HT-29 (cell line): ENCODE results near the gene PRKAG2. TPM values are rescaled to one million over a fixed set of nuclear protein-coding genes. Genes with fewer than 3 reads are reported as not detected.

ENCODE experiments used
- DNase-seq: peaks from one replicate; pipeline ENCODE4 v3.0.0-alpha.2; 2015; ENCODE audit warnings: low spot score
- total RNA-seq: library from RNA; depleted of rRNA; stranded (reverse); fragments of >200 nt; shearing (Covaris generic); gene quantifications from 2 replicates; pipeline ENCODE4 v1.2.3, GENCODE V29; 2014

The PRKAG2 gene
- total RNA-seq, 1 experiment from 2014 or later, result 5.4 TPM

DNA sequence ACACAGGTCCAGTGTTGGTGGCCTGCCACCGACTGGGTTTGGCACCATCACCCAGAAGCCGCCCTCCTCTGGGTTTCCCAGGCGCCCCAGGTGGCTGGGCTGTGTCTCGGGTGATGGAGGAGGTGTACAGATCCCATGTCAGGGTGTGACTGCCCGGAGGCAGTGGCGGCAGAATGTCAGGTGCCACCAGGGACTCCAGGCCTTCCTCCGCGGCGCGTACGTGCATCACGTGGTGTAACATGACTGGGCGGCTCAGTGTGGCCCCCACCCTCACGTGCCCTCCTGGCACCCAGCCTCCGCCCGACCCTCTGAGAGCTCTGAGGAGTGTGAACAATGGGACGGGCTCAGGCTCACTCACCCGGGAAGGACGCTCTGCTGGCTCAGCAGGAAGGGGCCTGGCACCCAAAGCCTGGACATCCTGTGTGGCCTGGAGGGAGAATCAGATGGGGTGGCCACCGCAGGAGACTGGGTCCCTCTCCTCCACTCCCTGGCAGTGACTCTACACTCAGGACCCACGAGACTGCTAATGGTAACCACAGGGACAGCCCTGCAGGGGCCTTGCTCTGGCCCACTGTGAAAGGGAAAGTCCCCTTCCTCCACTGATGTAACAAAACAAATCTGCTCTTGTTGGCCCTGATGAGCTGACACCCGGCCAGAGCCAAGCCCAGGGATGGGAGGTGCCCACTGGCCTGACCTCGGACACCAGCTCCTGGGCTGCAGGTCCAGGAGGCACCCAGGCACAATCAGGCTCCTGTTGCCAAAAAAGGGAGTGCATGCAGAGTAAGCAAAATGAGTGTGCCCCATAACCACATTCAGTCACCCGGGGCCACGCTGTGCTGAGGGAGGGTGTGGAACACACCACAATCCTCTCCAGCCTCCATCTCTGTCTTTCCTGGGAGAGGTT, 164.8 kb downstream of the PRKAG2 start:
- no peak for DNase-seq

DNA sequence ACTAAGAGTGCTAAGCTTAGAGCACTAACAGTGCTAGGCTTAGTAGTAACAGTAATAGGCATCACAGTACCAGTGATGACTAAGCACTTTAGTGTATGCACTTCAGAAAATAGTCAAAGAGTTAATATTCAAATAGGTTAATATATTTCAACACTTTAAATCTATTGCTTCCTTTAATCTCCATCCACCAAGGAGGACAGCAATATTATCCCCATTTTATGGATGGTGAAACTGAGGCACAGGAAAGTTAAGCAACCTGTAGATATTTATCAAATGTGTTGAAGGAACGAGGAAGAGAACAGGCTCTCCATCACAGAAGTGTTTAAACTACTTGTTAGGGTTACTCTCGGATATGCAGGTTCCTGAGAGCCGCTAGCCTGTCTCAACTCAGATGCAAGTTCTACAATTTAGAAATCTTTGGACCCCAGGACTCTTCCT, 165.5 kb downstream of the PRKAG2 start:
- DNase-seq, result no peak

DNA sequence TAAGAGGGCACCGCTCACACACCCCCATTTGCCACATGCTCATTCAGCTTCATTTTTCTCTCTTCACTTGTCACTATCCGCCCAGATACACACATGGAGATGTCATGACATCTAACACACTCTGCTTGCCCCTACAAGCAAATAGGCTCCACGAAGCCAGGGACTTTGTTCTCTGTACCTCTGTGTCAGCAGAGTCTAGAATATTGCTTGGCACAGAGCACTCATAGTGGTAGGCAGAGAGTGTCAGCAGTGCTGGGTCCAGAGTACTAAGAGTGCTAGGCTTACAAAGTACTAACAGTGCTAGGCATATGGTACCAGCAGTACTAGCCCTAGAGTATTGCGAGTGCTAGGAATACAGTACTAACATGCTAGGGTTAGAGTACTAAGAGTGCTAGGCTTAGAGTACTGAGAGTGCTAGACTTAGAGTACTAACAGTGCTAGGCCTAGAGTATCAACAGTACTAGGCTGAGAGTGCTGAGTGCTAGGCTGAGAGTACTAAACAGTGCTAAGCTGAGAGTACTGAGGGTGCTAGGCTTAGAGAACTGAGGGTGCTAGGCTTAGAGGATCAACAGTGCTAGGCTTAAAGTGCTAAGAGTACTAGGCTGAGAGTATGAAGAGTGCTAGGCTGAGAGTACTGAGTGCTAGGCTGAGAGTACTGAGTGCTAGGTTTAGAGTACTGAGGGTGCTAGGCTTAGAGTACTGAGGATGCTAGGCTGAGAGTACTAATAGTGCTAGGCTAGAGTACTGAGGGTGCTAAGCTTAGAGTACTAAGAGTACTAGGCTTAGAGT, 166.1 kb downstream of the PRKAG2 start:
- no peak for DNase-seq

DNA sequence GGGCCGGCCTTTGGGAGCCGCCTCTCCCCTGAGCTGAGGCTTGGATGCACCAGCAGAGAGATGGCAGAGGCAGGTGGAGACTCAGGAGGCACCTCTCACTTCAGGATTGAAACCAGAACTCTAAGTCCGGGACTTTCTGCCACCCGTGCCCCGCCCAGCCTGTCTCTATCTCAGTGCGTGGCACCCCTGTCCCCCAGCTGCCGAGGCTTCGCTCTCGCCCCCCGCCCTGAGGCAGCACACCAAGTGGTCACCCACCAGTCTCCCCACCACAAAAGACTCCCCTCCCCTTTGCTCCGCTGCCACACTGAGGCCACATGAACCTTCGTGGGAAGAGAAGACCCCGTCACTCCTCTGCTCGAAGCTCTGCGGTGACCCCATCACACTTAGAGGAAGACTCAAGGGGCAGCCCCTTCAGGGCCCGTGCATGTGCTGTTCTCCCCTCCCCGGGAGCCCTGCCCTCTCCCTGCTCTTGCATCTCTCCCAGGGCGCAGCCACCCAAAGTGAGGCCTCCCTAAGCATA, 166.7 kb downstream of the PRKAG2 start:
- no peak for DNase-seq

DNA sequence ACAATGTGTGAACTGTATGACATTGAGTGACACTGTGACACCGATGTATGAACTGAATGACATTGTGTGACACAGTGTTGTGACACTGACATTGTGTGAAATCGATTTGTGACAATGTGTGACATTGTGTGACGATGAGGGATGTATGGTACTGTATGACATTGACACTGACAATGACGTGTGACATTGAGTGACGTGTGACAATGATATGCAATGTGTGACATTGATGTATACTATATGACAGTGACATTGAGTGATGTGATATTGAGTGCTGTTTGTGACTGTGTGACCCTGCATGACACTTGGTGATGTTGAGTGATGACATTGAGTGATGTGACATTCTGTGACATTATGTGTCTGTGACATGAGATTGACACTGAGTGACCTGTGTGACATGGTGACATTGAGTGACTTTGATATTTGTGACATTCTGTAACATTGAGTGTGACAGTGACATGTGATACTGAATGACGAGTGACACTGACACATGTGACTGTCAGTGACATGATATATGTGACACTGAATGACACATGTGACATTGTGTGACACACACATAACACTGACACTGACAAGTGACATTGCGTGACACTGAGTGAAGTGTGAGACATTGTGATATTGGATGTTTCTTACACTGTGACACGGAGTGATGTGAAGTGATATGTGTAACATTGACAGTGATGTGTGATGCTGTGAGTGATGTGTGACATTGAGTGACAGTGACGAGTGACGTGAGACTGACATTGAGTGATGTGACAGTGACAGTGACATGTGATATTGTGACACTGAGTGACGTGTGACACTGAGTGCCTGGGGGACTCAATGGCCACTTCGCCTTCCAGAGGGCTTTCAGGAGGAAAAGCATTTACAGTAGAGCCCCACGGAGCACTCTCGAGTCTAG, 167.5 kb downstream of the PRKAG2 start:
- no peak for DNase-seq

DNA sequence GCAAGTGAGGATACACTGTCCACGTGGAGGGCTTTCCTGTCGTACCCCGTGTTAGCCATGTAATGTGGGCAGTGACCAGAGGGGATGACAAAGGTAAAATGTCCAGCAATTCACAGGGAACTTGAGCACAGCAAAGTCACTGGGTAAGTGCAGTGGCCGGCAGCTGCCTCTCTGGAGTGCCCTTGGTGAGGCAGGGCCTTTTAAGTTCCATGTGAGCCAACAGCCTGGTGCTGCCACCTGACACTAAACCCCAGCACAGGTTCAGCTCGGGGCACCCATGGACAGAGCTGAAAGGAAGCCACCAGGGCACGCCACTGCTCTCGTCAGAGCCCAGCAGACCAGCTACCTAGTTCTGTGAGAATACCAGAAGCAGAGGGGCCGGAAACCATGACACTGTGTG, 168.3 kb downstream of the PRKAG2 start:
- DNase-seq, result no peak

DNA sequence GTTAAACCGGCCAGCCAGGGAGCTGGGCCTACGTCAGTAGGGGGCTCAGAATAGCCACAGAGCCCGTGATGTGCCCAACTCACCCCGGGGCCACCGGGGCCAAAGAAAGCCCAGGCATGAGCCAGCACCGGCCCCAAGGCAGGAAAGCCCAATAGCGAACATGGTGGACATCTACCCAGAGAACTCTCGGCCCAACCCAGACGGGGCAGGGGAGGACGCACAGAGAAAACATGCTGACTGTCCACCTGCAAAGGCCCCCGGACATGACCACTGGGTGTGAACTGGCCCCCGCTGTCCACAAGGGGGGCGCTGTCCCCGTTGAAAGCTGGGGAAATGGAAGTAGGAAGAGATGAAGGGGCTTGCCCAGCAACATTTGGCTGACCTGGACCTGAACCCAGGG, 169.2 kb downstream of the PRKAG2 start:
- DNase-seq, result no peak

DNA sequence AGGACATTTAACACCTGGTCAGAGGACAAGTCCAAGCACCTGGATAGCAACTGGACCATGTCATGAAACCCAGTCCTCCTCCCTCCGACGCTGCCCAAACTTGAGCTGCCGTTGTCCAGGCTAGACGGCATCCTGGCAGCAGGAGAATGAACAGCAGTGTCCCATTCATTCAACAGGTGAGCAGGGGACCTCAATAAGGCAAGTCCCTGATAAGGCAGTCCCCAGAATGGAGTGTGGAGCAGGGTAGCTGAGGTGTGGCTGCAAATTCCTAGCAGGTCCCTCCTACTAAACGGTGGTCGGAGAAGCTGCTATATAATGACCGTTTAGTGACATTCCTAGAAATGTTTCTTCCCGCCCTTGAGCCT, 169.8 kb downstream of the PRKAG2 start:
- no peak for DNase-seq

DNA sequence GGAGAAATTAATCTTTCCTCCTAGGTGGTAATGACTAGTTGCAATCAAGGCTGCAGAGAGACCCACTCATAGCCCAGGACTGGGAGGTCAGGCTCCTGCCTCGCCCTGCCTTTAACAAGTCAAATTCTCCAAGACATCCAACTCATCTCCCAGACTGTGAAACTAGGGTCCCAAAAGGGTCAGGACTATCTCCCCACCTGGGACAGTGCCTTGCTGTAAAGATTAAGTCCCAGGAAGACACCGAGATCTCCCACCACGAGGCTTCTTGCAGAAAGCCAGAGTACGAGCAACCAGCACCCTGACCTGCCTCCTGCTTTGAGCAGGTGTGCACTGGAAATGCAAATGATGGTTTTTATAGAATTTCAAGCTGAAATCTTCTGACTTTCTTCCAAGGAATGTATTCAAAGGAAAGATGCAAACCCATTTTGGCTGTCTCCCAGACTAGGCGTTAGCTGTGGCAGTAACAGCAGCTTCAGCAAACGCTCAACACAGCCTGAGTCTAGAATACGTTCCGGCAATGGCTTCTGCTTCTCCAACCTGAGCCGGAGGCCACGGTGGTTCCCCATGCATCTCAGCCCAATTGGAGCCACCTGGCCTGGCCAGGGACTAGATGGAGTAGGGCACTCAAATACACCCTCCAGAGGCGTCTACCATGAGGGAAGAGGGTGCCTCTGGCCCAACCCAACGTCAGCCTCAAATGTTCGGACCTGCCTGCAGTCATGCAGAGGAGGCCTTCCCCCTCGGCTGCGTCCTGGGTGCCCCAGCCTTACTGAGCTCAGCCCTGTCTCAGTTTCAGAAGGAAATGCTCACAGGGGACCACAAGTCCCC, 170.4 kb downstream of the PRKAG2 start:
- DNase-seq, result no peak

DNA sequence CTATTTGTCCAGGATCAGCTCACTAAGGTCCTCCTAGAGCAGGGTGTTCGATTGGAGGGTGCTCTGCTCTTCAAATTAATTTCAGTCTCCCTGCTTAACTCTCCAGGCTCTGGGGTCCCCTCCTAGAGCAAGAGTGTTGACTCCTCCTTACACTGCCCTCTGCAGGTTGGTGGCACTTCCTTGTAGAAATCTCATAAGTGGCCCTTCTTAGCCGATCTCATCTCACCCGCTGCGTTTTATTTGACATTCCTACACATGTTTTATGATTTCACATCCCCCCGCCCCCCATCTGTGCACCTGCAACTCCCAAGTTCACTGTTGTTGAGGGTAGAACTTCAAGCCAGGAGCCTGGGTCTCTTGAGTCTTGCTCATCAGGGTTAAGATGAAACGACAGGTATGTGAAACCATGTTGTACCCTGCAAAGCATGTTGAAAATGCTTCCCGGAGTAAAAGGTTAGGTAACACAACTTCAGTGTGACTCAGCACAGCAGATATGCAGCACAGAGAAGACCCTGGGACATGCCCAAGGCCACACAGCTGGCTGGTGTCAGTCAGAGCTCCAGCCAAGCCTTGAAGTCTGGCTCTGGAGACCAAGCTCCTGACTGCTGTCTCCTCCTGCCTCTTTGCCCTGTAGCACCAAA, 171.2 kb downstream of the PRKAG2 start:
- peak; percentile 91 for DNase-seq

DNA sequence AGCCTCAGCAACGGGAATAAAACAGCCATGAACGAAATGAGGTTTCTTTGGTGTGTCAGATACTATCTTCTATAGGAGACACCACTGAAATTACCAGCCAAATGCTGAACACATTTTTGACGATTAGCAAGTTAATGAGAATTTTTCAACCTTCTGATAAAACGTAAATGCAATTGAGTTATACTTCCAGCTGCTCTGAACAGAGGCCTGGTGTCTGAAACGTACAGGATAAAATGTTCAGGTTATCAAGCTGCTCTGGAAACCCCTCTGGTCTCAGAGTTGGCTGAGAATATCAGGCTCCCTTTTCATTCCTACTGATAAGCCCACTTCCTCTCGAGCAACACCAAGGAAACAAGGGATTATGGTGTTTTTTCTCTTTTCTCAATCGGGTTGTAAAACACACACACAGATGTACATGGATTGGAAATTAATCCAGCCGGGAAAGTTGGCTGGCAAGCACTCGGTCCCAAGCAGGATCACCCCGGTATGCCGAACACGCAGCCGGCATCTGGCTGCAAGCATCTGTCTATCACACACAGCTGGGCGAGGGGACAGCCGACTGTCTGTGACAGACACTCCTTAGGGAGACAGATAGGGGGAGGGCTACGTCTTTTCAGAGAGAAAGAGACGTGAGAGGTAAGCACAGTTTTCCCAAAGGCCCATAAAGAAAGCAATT, 171.8 kb downstream of the PRKAG2 start:
- DNase-seq, result no peak

DNA sequence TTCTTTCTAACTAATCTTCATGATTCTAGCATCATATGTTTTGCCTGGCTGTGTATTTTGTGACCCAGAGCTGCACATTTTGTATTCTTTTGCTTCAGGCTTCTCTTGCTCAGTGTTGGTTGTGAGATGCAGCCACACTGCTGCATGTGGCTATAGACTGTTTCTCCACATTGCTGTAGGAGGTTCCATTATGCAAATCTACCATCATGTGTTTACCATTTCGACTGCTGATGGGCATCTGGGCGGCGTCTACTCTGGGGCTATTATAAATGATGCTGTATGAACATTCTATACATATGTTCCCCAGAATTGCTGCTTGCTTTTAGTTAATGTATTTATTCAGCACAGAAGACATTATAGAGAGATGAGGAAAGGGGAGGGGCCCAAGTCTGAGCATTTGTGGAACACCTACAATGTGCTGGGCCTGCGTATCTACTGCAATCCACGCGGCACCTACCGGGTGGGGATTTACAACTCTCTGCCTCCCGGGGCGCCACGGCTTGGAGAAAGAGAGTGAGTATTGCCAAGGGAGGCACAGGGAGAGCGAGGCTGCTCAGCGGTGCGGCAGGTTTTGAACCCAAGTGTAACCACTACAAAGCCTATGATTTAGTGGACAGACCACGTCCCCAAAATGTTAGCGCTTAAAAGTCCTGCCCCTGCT, 172.5 kb downstream of the PRKAG2 start:
- DNase-seq, result no peak

DNA sequence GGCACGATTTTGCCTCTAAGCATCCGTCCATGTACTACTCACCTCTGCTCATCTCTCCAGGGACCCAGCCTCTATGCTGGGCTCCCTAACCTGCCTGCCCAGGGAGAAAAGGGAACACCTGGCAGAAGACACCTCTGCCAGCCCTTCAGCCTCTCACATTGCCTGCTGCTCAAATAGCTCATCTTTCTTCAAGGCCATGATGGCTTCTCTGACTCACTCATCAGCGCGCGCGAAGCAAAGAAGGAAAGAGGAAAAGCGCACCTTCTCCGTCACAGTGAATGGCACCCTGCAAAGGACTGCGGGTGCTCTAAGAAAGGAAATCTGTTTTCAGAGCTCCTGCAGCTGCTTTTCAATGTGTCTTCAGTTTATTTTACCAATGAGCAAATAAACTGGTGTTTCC, 174.0 kb downstream of the PRKAG2 start:
- no peak for DNase-seq

DNA sequence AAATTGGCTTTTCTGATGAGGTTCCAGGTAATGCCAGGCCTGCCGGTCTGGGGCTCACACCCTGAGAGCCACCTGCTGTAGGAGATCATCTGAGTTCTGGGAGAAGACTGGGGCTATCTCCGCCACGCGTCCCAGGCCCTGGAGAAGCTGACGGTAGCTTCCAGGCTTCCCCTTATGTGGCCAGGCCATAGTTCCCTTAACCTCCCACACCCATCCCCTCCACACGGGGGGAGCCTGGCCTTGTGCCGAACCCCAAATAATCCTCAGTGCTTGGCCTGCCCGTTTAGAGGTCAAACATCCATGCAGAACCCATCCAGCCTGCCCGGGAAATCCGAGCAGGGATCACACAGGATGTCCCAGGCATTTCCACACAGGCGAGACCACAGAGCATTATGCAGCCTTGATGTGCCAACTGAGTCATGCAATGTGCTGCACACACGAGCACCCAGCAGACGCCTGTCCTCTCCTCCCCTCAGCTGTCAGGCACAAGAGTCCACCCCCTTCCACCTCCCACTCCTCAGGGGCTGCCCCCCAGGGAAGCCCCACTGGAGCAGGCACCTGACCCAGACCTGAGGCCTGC, 176.2 kb downstream of the PRKAG2 start:
- no peak for DNase-seq

DNA sequence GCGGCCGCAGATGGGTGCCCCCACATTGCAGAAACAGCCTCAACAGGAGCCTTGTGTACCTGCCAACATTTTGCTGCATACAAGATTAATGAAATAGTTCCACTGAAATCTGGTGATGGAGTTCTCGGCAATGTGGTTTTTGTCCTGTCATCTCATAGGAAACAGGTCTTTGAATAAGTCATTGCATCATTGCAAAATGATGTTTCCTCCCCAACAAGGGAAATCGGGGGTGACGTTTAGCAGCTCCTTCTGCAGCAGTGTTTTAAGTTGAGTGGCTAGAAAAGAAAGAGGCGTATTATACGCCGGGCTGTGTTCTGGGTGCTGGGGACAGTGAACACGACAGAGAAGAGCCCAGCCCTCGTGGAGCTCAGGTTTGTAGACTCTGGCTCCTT, 177.0 kb downstream of the PRKAG2 start:
- no peak for DNase-seq

DNA sequence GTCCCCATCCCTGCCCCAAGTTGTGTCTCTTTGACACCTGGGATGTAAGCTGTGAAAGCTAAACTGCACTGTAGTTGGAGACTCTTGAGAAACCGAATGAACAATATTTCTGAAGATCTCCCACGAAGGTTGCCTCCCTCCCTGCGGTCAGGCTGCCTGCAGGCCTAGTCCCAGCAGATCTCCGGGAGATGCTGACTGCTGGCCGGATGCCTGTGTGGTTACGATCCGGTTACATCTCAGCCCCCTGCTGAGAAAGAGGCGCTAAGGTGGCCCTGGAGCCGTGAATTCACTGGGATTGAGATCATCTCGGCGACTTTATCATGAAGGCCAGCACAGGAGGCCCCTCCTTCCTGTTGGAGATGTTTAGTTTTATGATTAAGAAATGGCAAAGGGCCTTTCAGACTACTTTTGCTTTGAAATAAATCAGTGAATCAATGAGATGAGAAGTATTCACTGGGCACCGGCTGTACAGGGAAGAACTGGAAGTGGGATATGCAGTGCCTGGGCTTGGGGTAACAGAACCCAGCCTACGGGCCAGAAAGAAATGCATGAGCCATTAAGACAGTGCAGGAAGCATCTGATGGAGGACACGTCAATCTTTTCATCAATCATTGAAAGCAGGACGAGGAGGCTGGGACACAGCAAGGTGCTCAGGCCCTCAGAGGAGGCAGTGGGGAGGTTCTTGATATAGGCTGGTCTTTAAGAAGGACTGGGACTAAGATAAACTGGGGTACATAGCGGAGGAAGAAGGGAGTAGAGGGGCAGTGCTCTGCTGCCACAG, 177.6 kb downstream of the PRKAG2 start:
- no peak for DNase-seq

DNA sequence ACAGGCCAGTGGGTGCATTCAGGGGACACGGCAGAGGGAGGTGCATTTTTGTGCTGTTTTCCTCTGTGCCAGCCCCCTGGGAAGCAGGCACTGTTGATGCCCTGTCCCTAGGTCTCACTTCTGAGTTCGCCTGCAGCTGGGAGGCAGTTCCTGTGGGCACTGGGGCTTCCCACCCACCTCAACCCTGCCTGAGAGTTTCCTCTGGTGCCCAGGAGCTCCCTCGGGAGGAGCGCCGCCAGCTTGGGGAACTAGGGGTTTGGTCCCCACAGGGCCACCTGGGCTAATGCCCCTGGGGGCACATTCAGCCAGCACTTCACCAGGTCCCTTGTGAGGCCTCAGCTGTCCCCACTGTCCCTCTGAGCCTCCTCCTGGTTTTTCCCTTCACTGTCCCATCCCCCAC, 179.0 kb downstream of the PRKAG2 start:
- no peak for DNase-seq

DNA sequence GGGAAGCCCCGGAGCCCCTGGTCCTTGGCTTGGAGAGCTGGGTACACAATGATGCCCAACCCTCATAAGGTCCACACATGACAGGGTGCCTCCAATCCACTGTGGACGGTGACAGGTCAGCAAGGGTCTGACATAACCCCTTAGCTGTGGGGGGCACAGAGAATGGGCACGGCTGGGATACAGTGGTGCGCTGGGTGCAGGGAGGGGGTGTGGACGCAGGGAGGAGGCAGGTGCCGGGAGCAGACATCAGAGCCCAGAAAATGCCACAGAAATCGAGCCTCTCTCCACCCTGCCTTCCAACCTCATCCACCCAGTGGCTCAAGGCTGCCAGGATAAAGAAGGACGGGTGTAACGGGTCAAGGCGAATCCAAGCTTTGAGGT, 179.4 kb downstream of the PRKAG2 start:
- DNase-seq, result no peak
